NCI-H187 (cell line): ENCODE data around the gene GMDS.

Experiments
- DNase-seq, 2 experiments: peaks; one replicate each; lab custom pipeline; 2025; lab: John Stamatoyannopoulos, UW

The GMDS gene

GRCh38 chr6:2245103-2245876 is at the start of gene GMDS:
Gene GMDS (minus strand): TSS chr6:2245605.
- DNase-seq: peak; percentile 79 to 81

GRCh38 chr6:2285510-2285909 is 40.1 kb upstream of the GMDS start:
- DNase-seq: no peak

DNA sequence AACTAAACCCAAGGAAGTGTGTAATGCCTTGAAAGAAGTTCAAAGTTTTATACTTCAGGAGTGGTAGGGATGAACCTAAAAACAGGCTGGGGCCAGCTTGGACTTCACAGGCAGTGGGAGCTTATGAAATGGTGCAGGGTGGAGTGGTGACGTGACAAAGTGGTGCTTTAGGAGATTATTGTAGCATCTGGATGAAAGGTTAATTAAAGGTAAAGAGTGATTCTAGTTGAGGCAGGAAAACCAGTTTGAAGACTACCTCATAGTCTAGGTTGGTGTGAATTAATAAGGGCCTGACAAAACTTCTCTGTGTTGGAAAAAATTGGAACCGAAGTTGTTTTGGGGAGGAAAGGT is 30.5 kb upstream of the GMDS start:
- DNase-seq: no peak

DNA sequence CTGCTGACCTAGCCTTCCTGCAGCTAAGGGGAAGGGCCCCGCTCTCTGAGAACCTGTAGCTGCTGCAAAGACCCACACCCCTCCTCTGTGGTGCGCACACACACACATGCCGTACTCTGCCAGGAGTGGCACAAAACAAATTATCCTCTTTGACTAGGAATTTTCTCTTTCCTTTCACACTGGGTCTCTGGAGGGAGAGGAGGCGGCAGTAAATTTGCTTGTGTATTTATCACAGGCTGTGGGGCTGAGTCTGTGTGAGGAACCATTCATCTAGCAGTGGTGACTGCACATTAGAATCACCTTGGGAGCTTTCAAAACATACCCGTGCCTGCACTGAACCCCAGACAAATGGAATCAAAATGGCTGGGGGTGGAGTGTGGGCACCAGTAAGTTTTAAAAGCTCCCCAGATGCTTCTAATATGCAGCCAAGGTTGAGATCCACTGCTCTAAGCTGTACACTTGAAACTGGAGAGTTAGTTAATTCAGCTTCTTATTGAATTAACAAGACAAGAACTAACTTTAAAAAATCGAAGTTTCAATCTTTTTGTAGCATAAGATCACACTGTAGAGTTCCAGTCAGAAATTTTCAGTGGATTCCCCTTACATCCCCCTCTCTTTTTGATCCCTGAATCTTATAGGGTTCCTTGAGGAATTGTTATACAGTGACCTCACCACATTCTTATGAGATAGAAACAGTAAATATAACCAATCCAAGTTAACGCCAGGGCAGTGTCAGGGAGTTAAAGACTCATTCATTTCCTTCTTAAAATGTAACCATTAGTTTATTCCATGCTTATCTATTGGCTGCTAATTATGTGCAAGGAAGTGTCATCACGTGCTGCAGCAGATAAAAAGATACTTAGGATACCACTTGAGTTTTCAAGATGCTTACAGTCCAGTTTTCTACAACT is 29.8 kb upstream of the GMDS start:
- no peak for DNase-seq

DNA sequence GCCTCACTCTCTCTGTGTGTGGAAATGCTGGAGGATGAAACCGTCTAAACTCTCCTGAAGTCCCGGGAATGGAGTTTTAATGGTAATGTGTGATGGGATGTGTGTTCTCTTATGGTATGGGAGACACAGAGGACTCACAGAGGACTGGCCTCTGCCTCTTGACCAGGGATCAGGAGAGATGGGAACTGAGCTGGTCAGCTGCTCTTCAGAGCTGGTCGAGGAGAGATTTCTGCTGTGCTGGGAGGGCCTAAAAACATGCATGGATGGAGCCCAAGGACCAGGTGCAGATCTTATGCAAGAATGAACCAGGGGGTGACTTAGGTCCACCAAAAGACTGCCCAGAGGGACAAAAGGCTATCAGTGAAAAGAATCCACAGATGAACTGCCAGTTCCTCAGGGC is 27.3 kb upstream of the GMDS start:
- DNase-seq: no peak

DNA sequence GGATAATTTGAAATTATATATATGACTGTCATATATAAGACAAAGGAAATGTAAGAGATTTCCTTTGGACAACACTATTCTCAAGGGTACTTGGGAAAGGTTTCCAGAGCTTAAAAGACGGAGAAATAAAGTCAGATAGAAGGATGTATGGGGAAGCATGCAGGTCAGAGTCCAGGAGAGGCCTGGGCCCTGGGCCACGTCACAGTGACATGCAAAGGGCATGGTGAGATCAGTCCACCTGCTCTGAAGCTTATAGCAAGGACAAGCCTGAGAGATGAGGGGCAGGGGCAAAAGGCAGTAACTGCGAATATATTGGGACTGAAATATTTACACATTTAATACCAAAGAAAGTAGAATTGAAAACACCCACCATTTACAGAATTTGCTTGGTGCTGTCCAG is 24.6 kb upstream of the GMDS start:
- no peak for DNase-seq

- no peak for DNase-seq
Observed at GRCh38 chr6:2266841-2267240, 21.4 kb upstream of the GMDS start.

GRCh38 chr6:2266031-2266795 is 20.8 kb upstream of the GMDS start:
- DNase-seq: no peak

GRCh38 chr6:2264932-2265331 is 19.5 kb upstream of the GMDS start:
- DNase-seq: no peak

GRCh38 chr6:2263896-2264295 is 18.5 kb upstream of the GMDS start:
- no peak for DNase-seq

GRCh38 chr6:2259574-2259973 is 14.2 kb upstream of the GMDS start:
- DNase-seq: no peak

- no peak for DNase-seq
Observed at GRCh38 chr6:2259002-2259494, 13.6 kb upstream of the GMDS start.

GRCh38 chr6:2258112-2258511 is 12.7 kb upstream of the GMDS start:
- no peak for DNase-seq

DNA sequence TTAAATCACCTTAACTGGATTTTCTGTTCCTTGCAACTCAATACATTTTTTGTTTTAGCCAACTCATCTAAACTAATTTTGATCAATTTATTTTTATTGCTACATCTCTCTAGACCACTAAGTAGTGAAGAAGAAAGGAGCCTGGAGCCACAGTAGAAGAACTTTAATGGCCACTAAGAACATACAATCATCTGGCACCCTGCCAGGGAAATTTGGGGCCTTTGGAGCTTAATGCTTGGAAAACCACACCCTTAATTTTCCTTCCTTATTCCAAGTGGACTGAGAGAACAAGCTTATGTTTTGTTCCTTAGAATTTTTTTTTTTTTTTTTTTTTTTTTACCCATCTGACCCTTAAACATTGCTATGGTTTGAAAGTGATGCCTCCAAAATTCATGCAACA is 12.0 kb upstream of the GMDS start:
- DNase-seq: no peak

DNA sequence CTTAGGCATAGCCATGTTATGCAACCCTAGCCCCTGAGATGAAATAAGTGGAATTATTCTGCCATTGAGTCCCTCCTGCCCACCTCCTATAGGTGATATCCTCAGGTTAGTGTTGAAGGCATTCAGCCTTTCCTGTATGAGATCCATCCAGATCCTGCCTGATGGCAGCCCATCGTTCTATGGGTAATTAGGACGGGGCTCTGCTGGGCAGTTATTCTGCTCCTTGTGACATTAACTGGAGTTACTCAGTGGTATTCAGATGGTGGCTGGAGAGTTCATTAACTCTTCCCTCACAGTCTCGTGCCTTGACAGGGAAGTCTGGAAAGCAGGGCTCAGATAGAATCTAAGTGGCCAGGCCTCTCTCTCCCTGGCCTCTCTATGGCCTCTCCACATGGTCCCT is 9.3 kb upstream of the GMDS start:
- DNase-seq: no peak

GRCh38 chr6:2249126-2249525 is 3.7 kb upstream of the GMDS start:
- DNase-seq: no peak

DNA sequence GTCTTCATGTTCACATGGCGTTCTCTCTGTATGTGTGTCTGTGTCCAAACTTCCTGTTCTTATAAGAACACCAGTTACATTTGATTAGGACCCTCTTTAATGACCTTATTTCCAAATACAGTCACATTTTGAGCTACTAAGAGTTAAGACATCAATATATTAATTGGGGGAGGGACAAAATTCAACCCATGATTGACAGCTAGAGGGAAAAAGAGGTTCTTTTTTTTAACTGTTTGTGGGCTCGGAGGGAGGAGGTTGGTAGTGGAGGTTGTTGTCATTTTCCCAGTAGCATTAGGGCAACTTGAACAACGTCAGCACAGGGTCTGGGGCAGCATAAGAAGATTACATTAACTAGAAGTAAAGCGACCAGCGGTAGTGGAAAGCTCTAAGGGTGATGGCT is 2.3 kb upstream of the GMDS start:
- no peak for DNase-seq

- peak; percentile 58 to 59 for DNase-seq
Observed at GRCh38 chr6:2245877-2246863, 765 bp upstream of the GMDS start.

DNA sequence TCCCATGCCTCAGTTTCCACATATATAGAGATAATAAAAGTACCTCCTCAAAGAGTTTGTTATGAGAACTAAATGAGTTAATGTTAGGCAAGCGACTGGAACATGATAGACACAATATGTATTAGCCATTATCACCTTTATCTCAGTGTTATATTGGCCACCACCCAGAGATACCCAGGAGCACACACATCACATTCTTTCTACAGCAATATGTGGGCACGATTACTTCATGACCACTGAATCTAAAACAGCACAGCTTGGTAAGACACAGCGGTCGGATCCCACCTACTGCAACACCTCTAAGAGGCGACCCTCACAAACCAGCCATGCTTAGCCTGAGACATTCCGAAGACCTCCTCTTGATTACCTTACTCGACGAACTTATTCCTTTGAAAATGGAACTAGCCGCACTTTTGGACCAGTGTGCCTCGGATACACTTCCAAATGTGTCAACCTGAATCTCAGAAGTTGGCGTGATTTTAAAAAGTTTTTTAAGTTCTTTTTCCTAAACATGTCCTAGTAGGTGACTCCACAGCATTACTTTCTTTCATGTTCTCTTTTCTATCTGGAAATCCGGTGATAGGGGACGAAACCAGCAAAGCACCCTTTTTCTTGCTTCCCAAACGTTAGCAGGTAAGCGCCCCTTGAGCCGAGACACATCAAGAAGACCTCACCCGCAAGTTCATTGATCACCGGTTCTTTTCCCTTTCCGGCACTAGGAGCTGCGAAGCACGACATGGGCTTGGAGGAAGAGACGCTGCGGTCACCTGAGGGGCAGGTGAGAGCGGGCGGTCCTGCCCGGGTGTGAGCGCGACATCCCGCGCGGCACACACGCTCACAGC is 923 bp downstream of the GMDS start:
- no peak for DNase-seq

- DNase-seq: no peak
Observed at GRCh38 chr6:2242311-2242710, 3.1 kb downstream of the GMDS start.
